ENCODE data around the gene MAP3K5.
"Not testable (repeated sequence)": the region's sequence is repeated elsewhere in the genome, so short reads cannot be mapped to it uniquely, and the experiment has no call there.

Gene MAP3K5

GRCh38 chr6:136725124-136725523, 67.2 kb downstream of the MAP3K5 start:
- DNase-seq (ENCODE audit: low read depth, low spot score): no peak

- DNase-seq (ENCODE audit: low read depth, low spot score): peak; percentile 3
Measured at GRCh38 chr6:136723780-136724179, 68.5 kb downstream of the MAP3K5 start.

- DNase-seq (ENCODE audit: low read depth, low spot score): no peak
Measured at GRCh38 chr6:136721467-136721866, 70.8 kb downstream of the MAP3K5 start.

- DNase-seq (ENCODE audit: low read depth, low spot score): no peak
Measured at GRCh38 chr6:136720045-136720770, 72.1 kb downstream of the MAP3K5 start.

- no peak for DNase-seq (ENCODE audit: low read depth, low spot score)
Measured at GRCh38 chr6:136719280-136720044, 72.8 kb downstream of the MAP3K5 start.

- no peak for DNase-seq (ENCODE audit: low read depth, low spot score)
Measured at GRCh38 chr6:136718476-136718875, 73.8 kb downstream of the MAP3K5 start.

- no peak for DNase-seq (ENCODE audit: low read depth, low spot score)
Measured at GRCh38 chr6:136717716-136717990, 74.6 kb downstream of the MAP3K5 start.

GRCh38 chr6:136716917-136717715, 75.2 kb downstream of the MAP3K5 start:
- no peak for DNase-seq (ENCODE audit: low read depth, low spot score)

- DNase-seq (ENCODE audit: low read depth, low spot score): not testable (repeated sequence)
Measured at GRCh38 chr6:136712642-136713041, 79.6 kb downstream of the MAP3K5 start.

GRCh38 chr6:136711644-136712043, 80.6 kb downstream of the MAP3K5 start:
- no peak for DNase-seq (ENCODE audit: low read depth, low spot score)

GRCh38 chr6:136710877-136711552, 81.3 kb downstream of the MAP3K5 start:
- DNase-seq (ENCODE audit: low read depth, low spot score): no peak

- DNase-seq (ENCODE audit: low read depth, low spot score): no peak
Measured at GRCh38 chr6:136709429-136709828, 82.8 kb downstream of the MAP3K5 start.

GRCh38 chr6:136706430-136706829, 85.8 kb downstream of the MAP3K5 start:
- DNase-seq (ENCODE audit: low read depth, low spot score): no peak

GRCh38 chr6:136703331-136703865, 88.9 kb downstream of the MAP3K5 start:
- no peak for DNase-seq (ENCODE audit: low read depth, low spot score)

- no peak for DNase-seq (ENCODE audit: low read depth, low spot score)
Measured at GRCh38 chr6:136701045-136701444, 91.2 kb downstream of the MAP3K5 start.

GRCh38 chr6:136699358-136699757, 92.9 kb downstream of the MAP3K5 start:
- no peak for DNase-seq (ENCODE audit: low read depth, low spot score)

GRCh38 chr6:136696783-136697364, 95.4 kb downstream of the MAP3K5 start:
- no peak for DNase-seq (ENCODE audit: low read depth, low spot score)

GRCh38 chr6:136696238-136696637, 96.0 kb downstream of the MAP3K5 start:
- DNase-seq (ENCODE audit: low read depth, low spot score): no peak

- DNase-seq (ENCODE audit: low read depth, low spot score): no peak
Measured at GRCh38 chr6:136695412-136695811, 96.9 kb downstream of the MAP3K5 start.

GRCh38 chr6:136693090-136693489, 99.2 kb downstream of the MAP3K5 start:
- no peak for DNase-seq (ENCODE audit: low read depth, low spot score)

- not testable (repeated sequence) for DNase-seq (ENCODE audit: low read depth, low spot score)
Measured at GRCh38 chr6:136687894-136688293, 104.4 kb downstream of the MAP3K5 start.
